ENCODE measurements around the gene MGAT3. TPM values are rescaled to one million over a fixed set of nuclear protein-coding genes. Genes with fewer than 3 reads are reported as not detected.

The MGAT3 gene
- total and polyA plus RNA-seq, 2 donors (not counting 1 experiment from before 2014, with no cell fraction given), result 11.1 to 27.8 TPM

- peak overlapping the region; percentile 93 for H3K27ac Mint-ChIP-seq
- Histone ChIP-seq H3K4me2 (replicated peaks; ENCODE audit: low read depth, low read length, poor library complexity, severe bottlenecking) (peak overlapping the region; percentile 62), H3K4me3 (ENCODE audit: control extremely low read depth in 1 of 5, extremely low read depth in 1 of 5, insufficient read depth in 1 of 5, low read depth in 2 of 5, low read length in 4 of 5) (no peak overlapping the region), H2AFZ (ENCODE audit: insufficient read depth, low read depth, low read length, poor library complexity, severe bottlenecking) (no peak overlapping the region), H3K27me3 (replicated peaks in 1 of 4; ENCODE audit: control extremely low read depth in 1 of 4, control insufficient read depth in 3 of 4, insufficient read depth in 4 of 4, low read length in 3 of 4) (no peaks in the 10 kb centered on the region), H3K4me1 (ENCODE audit: control insufficient read depth in 2 of 2, insufficient read depth in 2 of 2, low read length in 2 of 2) (peaks cover 56 to 77% of the 10 kb centered on the region in 2 donors), H3K27ac (ENCODE audit: low read length in 2 of 2) (peak overlapping the region in 1 of 2 donors; percentile 83), H3K9me3 (ENCODE audit: control extremely low read depth in 1 of 3, control insufficient read depth in 2 of 3, insufficient read depth in 1 of 3, low read length in 2 of 3) (no peaks in the 10 kb centered on the region), H4K20me1 (ENCODE audit: control insufficient read depth, insufficient read depth, low read length, poor library complexity, severe bottlenecking) (no peaks in the 10 kb centered on the region), H3K79me2 (ENCODE audit: control insufficient read depth, insufficient read depth, low read length) (peaks cover 35% of the 10 kb centered on the region), H3K9ac (ENCODE audit: low read length) (no peak overlapping the region), H3K36me3 (replicated peaks in 1 of 2; ENCODE audit: control extremely low read depth in 1 of 2, control insufficient read depth in 1 of 2, extremely low read depth in 1 of 2, insufficient read depth in 2 of 2, low read length in 1 of 2) (no peaks in the 10 kb centered on the region)
- TF ChIP-seq EZH2 (IDR thresholded peaks at IDR 0.05; ENCODE audit: borderline replicate concordance, insufficient read depth, low read depth, low read length, poor library complexity, severe bottlenecking) (no peak), CTCF (IDR thresholded peaks at IDR 0.05) (no peak)
- ChIA-PET CTCF (interaction anchor here (0.8 to 2.7 kb wide), 7 partner anchors 10 to 65 kb away, joined by 3 to 14 read pairs (median 7); partner anchors contain the start of gene TAB1), POLR2A (interaction anchor here (0.8 to 2.7 kb wide), 2 partner anchors 17 to 65 kb away, joined by 3 to 20 read pairs; no protein-coding TSS in a partner anchor)
- DNase-seq, result no peak
- no peak for ATAC-seq (ENCODE audit: low read depth)
- peak overlapping the region; percentile 44 for H3K4me3 Mint-ChIP-seq
- no peaks in the 10 kb centered on the region for H3K27me3 Mint-ChIP-seq
- no peaks in the 10 kb centered on the region for H3K9me3 Mint-ChIP-seq (ENCODE audit: insufficient read depth)
- H3K4me1 Mint-ChIP-seq, result peaks cover 80% of the 10 kb centered on the region
- WGBS (ENCODE audit: insufficient coverage), result 83% methylated on average over 9 of the region's 10 CpGs
- intact Hi-C loops (cut with micrococcal nuclease), result no loop called here
Observed at GRCh38 chr22:39463931-39464390, 7.1 kb downstream of the MGAT3 start.

GRCh38 chr22:39466228-39467006 lies 9.6 kb downstream of the MGAT3 start:
- DNase-seq, result no peak
- peaks cover 87% of the 10 kb centered on the region for H3K4me1 Mint-ChIP-seq
- no peaks in the 10 kb centered on the region for H3K27me3 Mint-ChIP-seq
- Histone ChIP-seq H3K9ac (ENCODE audit: low read length) (no peak overlapping the region), H3K9me3 (ENCODE audit: control extremely low read depth in 1 of 3, control insufficient read depth in 2 of 3, insufficient read depth in 1 of 3, low read length in 2 of 3) (no peaks in the 10 kb centered on the region), H3K4me3 (ENCODE audit: control extremely low read depth in 1 of 5, extremely low read depth in 1 of 5, insufficient read depth in 1 of 5, low read depth in 2 of 5, low read length in 4 of 5) (no peak overlapping the region), H3K27ac (ENCODE audit: low read length in 2 of 2) (peak overlapping the region in 1 of 2 donors; percentile 41), H3K4me2 (replicated peaks; ENCODE audit: low read depth, low read length, poor library complexity, severe bottlenecking) (peak overlapping the region; percentile 74), H3K27me3 (replicated peaks in 1 of 4; ENCODE audit: control extremely low read depth in 1 of 4, control insufficient read depth in 3 of 4, insufficient read depth in 4 of 4, low read length in 3 of 4) (no peaks in the 10 kb centered on the region), H2AFZ (ENCODE audit: insufficient read depth, low read depth, low read length, poor library complexity, severe bottlenecking) (no peak overlapping the region), H3K36me3 (replicated peaks in 1 of 2; ENCODE audit: control extremely low read depth in 1 of 2, control insufficient read depth in 1 of 2, extremely low read depth in 1 of 2, insufficient read depth in 2 of 2, low read length in 1 of 2) (no peaks in the 10 kb centered on the region), H4K20me1 (ENCODE audit: control insufficient read depth, insufficient read depth, low read length, poor library complexity, severe bottlenecking) (no peaks in the 10 kb centered on the region), H3K4me1 (ENCODE audit: control insufficient read depth in 2 of 2, insufficient read depth in 2 of 2, low read length in 2 of 2) (peaks cover 61 to 99% of the 10 kb centered on the region in 2 donors), H3K79me2 (ENCODE audit: control insufficient read depth, insufficient read depth, low read length) (peaks cover 32% of the 10 kb centered on the region)
- TF ChIP-seq CTCF (IDR thresholded peaks at IDR 0.05) (no peak), EZH2 (IDR thresholded peaks at IDR 0.05; ENCODE audit: borderline replicate concordance, insufficient read depth, low read depth, low read length, poor library complexity, severe bottlenecking) (no peak)
- 92% methylated on average over 13 of the region's 21 CpGs for WGBS (ENCODE audit: insufficient coverage)
- ChIA-PET CTCF (interaction anchor here (1.1 to 2.8 kb wide), 9 partner anchors 19 to 123 kb away, joined by 3 to 14 read pairs (median 7); partner anchors contain the start of gene TAB1), POLR2A (interaction anchor here (2.7 kb wide), 1 partner anchor 19 kb away, joined by 20 read pairs; no protein-coding TSS in a partner anchor)
- intact Hi-C loops (cut with micrococcal nuclease), result no loop called here
- peak overlapping the region; percentile 74 for H3K27ac Mint-ChIP-seq
- H3K9me3 Mint-ChIP-seq (ENCODE audit: insufficient read depth), result no peaks in the 10 kb centered on the region
- ATAC-seq (ENCODE audit: low read depth), result no peak
- peak overlapping the region; percentile 67 for H3K4me3 Mint-ChIP-seq
